Stimulated activated CD4-positive, alpha-beta T cell treated with anti-CD3 and anti-CD28 coated beads, Interleukin-1b, Interleukin-23, amount 100 ng/mL, for 1 hour (primary cell): Measurements from ENCODE around the gene CRISPLD2.
"Not testable (repeated sequence)": the region's sequence is repeated elsewhere in the genome, so short reads cannot be mapped to it uniquely, and the experiment has no call there.

ENCODE experiments used
- DNase-seq, 2 donors: peaks; one replicate each; pipeline ENCODE4 v3.0.0-alpha.2; 2020; ENCODE audit warnings: low read depth in 2 of 2

Gene CRISPLD2

GRCh38 chr16:84839956-84840355 is 20.2 kb downstream of the CRISPLD2 start:
- no peak for DNase-seq

GRCh38 chr16:84840687-84841627 is 21.2 kb downstream of the CRISPLD2 start:
- no peak for DNase-seq

- DNase-seq, result no peak
Observed at GRCh38 chr16:84841787-84842300, 22.1 kb downstream of the CRISPLD2 start.

- DNase-seq, result no peak
Observed at GRCh38 chr16:84842516-84843148, 22.8 kb downstream of the CRISPLD2 start.

GRCh38 chr16:84843149-84844048 is 23.6 kb downstream of the CRISPLD2 start:
- DNase-seq, result no peak

- DNase-seq, result no peak
Observed at GRCh38 chr16:84844049-84844350, 24.2 kb downstream of the CRISPLD2 start.

GRCh38 chr16:84844559-84845495 is 25.0 kb downstream of the CRISPLD2 start:
- no peak for DNase-seq

GRCh38 chr16:84845496-84846002 is 25.8 kb downstream of the CRISPLD2 start:
- no peak for DNase-seq

GRCh38 chr16:84847564-84848355 is 28.0 kb downstream of the CRISPLD2 start:
- DNase-seq, result no peak

- DNase-seq, result no peak
Observed at GRCh38 chr16:84848986-84849634, 29.3 kb downstream of the CRISPLD2 start.

- no peak for DNase-seq
Observed at GRCh38 chr16:84849751-84850150, 30.0 kb downstream of the CRISPLD2 start.

GRCh38 chr16:84850714-84851113 is 30.9 kb downstream of the CRISPLD2 start:
- DNase-seq, result no peak

GRCh38 chr16:84851192-84852127 is 31.7 kb downstream of the CRISPLD2 start:
- no peak for DNase-seq

GRCh38 chr16:84853534-84853933 is 33.7 kb downstream of the CRISPLD2 start:
- DNase-seq, result no peak

- DNase-seq, result no peak
Observed at GRCh38 chr16:84854759-84855158, 35.0 kb downstream of the CRISPLD2 start.

GRCh38 chr16:84855435-84856202 is 35.8 kb downstream of the CRISPLD2 start:
- DNase-seq, result not testable (repeated sequence)

GRCh38 chr16:84856203-84856581 is 36.4 kb downstream of the CRISPLD2 start:
- not testable (repeated sequence) for DNase-seq
